Measurements from ENCODE around the gene SLC46A3.

DNA sequence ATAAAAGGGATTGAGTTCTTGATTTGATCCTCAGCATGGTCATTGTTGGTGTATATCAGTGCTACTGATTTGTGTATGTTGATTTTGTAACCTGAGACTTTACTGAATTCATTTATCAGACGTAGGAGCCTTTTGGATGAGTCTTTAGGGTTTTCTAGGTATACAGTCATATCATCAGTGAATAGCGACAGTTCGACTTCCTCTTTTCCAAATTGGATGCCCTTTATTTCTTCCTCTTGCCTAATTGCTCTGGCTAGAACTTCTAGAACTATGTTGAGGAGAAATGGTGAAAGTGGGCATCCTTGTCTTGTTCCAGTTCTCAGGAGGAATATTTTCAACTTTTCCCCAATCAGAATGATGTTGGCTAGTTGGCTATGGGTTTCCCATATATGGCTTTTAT lies 32.9 kb downstream of the SLC46A3 start:
- TF ChIP-seq GATA2 (IDR thresholded peaks at IDR 0.05; ENCODE audit: low read depth, low read length) (no peak), GATA3 (IDR thresholded peaks at IDR 0.05; ENCODE audit: low read depth, low read length) (no peak)

Measured in SH-SY5Y (cell line).